ENCODE data around the gene ABHD3. TPM values are rescaled to one million over a fixed set of nuclear protein-coding genes. Genes with fewer than 3 reads are reported as not detected.
"Not testable (repeated sequence)": the region's sequence is repeated elsewhere in the genome, so short reads cannot be mapped to it uniquely, and the experiment has no call there.

The ABHD3 gene
- total RNA-seq, 1 donor from 2014 or later, result 13.7 TPM

DNA sequence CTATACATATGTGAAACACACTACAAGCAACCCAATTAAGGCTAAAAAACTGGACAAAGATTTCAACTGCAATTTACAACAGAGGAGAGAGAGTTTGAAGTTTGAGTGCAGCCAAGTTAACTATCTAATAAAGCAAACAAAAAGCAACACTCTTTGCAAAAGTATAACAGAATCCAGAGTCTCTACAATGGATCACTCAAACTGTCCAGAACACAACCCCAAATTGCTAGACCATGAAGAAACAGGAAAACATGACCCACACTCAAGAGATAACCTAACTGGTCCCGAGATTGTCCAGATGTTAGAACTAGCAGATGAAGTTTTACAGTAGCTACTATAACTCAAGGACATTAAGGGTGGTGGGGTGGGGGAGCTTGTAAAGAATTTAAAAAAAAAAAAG, 14.8 kb downstream of the ABHD3 start:
- Histone ChIP-seq H3K4me3 (ENCODE audit: low read depth, low read length) (no peak overlapping the region), H3K36me3 (ENCODE audit: control insufficient read depth, insufficient read depth, low read length) (no peaks in the 10 kb centered on the region), H3K27me3 (ENCODE audit: control insufficient read depth, insufficient read depth, low read length) (no peaks in the 10 kb centered on the region)
- no peak for DNase-seq (ENCODE audit: low read depth)
- TF ChIP-seq, protein P1, sequence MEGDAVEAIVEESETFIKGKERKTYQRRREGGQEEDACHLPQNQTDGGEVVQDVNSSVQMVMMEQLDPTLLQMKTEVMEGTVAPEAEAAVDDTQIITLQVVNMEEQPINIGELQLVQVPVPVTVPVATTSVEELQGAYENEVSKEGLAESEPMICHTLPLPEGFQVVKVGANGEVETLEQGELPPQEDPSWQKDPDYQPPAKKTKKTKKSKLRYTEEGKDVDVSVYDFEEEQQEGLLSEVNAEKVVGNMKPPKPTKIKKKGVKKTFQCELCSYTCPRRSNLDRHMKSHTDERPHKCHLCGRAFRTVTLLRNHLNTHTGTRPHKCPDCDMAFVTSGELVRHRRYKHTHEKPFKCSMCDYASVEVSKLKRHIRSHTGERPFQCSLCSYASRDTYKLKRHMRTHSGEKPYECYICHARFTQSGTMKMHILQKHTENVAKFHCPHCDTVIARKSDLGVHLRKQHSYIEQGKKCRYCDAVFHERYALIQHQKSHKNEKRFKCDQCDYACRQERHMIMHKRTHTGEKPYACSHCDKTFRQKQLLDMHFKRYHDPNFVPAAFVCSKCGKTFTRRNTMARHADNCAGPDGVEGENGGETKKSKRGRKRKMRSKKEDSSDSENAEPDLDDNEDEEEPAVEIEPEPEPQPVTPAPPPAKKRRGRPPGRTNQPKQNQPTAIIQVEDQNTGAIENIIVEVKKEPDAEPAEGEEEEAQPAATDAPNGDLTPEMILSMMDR (IDR thresholded peaks at IDR 0.05; ENCODE audit: insufficient read depth, low read length, poor library complexity, severe bottlenecking), result no peak

DNA sequence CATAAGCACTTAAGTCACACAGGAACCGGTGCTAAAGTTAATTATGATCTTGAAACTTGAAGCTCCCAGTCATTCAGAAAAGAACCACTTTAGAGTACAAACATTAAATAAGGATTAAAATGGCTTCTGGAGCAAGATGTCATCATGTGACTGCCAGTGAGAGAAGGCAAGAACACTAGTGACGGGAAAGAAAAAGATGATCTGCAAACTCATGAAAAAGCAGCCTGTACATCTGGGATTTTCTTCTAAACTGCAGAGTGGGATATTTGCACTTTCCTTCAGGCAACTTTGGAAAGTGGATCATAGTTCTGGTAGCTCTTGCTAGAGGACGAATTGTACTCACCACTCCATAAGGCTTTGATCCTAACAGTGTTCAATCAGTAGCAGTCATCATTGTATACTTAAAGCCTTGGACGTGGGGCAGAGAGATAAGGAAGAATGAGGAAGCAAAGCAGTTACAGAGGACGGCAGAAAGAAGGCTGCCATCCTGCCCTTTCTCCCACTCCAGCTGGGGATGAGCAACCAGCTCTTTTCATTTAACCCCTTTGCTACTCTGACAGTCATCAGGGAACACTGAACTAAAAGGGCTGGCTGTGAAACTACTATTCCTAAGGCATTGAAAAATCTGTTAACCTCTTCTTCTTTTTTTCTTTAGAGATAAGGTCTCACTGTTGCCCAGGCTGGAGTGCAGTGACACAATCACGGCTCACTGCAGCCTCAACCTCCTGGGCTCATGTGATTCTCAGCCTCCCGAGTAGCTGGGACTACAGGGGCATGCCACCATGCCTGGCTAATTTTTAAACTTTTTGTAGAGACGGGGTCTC, 18.1 kb downstream of the ABHD3 start:
- H3K4me3 ChIP-seq (ENCODE audit: low read depth, low read length), result no peak overlapping the region
- H3K36me3 ChIP-seq (ENCODE audit: control insufficient read depth, insufficient read depth, low read length), result no peaks in the 10 kb centered on the region
- no peak for DNase-seq (ENCODE audit: low read depth)
- TF ChIP-seq, protein P1 (IDR thresholded peaks at IDR 0.05; ENCODE audit: insufficient read depth, low read length, poor library complexity, severe bottlenecking), result no peak
- H3K27me3 ChIP-seq (ENCODE audit: control insufficient read depth, insufficient read depth, low read length), result no peaks in the 10 kb centered on the region

DNA sequence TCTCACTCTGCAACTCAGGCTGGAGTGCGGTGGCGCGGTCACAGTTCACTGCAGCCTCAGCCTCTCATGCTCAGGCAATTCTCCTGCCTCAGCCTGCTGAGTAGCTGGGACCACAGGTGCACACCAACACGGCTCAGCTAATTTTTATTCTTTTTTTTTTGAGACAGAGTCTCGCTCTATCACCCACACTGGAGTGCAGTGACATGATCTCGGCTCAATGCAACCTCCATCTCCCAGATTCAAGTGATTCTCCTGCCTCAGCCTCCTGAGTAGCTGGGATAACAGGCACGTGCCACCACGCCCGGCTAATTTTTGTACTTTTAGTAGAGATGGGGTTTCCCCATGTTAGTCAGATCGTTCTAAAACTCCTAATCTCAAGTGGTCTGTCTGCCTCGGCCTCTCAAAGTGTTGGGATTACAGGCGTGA, 19.0 kb downstream of the ABHD3 start:
- not testable (repeated sequence) for DNase-seq (ENCODE audit: low read depth); H3K27me3 ChIP-seq (ENCODE audit: control insufficient read depth, insufficient read depth, low read length); H3K4me3 ChIP-seq (ENCODE audit: low read depth, low read length); H3K36me3 ChIP-seq (ENCODE audit: control insufficient read depth, insufficient read depth, low read length)

DNA sequence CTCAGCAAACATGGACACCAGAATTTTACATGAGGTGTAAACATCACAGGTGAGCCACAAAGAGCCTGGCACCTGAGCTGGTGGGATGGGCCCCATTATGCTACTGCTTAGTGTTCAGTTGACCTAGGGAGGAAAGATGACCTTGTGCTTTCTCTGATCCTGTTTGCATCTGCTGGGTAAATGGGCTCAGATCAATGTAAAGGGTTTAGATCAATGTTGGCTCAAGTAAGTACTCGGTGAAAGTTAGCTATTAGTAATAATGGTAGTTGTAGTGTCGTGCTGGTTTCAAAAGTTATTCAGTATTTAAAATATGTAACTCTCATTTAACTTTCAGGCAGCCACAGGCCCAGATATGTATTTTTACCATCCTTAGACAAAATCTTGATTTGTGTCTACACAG, 19.8 kb downstream of the ABHD3 start:
- no peak for DNase-seq (ENCODE audit: low read depth)
- Histone ChIP-seq H3K4me3 (ENCODE audit: low read depth, low read length) (no peak overlapping the region), H3K36me3 (ENCODE audit: control insufficient read depth, insufficient read depth, low read length) (no peaks in the 10 kb centered on the region), H3K27me3 (ENCODE audit: control insufficient read depth, insufficient read depth, low read length) (no peaks in the 10 kb centered on the region)
- TF ChIP-seq, protein P1 (IDR thresholded peaks at IDR 0.05; ENCODE audit: insufficient read depth, low read length, poor library complexity, severe bottlenecking), result no peak

DNA sequence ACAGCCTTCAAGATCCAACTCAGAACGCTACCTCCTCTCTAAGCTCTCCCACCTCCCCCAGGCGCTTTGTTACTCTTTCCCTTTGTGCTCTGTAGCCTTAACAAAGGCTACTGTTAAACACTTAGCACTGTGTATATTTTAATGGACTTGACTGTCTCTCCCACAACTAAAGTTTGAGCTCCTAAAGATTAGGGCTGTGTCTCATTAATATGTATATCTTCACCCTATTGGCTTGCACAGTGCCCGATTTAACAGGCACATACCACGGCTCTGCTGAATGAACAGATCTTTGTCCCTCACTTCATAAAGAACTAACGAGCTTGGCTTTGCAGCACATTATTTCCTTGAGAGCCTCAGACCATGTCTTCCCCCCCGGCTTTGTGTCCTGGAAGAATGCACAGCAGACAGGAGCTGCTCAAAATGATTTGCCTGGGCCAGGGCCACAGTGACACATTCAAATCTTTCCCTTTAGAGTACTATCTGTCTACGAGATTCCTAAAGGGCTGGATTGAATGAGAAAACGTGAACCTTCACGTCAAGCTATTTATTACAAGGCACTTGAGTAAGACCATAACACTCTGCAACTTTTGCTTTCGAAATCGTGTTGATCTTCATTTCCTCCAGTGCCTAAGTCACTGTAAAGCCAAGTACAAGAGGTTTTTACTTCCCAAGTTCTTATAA, 22.1 kb downstream of the ABHD3 start:
- TF ChIP-seq, protein P1 (IDR thresholded peaks at IDR 0.05; ENCODE audit: insufficient read depth, low read length, poor library complexity, severe bottlenecking), result no peak
- H3K4me3 ChIP-seq (ENCODE audit: low read depth, low read length), result peak overlapping the region; percentile 18
- DNase-seq (ENCODE audit: low read depth), result peak; percentile 70
- H3K27me3 ChIP-seq (ENCODE audit: control insufficient read depth, insufficient read depth, low read length), result no peaks in the 10 kb centered on the region
- no peaks in the 10 kb centered on the region for H3K36me3 ChIP-seq (ENCODE audit: control insufficient read depth, insufficient read depth, low read length)

DNA sequence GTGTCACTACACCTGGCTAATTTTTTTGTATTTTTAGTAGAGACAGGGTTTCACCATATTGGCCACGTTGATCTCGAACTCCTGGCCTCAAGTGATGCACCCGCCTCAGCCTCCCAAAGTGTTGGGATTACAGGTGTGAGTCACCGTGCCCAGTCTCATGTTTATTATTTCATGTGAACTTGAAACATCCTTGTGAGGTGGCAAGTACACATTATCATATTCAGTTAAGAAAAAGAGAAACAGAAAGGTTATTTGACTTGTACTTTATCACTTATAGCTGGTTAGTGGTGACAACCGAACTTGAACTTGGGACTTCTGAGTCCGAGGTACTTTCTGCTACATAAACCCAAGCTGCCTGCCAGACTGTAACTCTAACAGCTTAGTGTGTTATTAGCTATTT, 24.4 kb downstream of the ABHD3 start:
- no peaks in the 10 kb centered on the region for H3K36me3 ChIP-seq (ENCODE audit: control insufficient read depth, insufficient read depth, low read length)
- TF ChIP-seq, protein P1 (IDR thresholded peaks at IDR 0.05; ENCODE audit: insufficient read depth, low read length, poor library complexity, severe bottlenecking), result no peak
- no peak for DNase-seq (ENCODE audit: low read depth)
- no peaks in the 10 kb centered on the region for H3K27me3 ChIP-seq (ENCODE audit: control insufficient read depth, insufficient read depth, low read length)
- H3K4me3 ChIP-seq (ENCODE audit: low read depth, low read length), result no peak overlapping the region

Data from kidney epithelial cell (primary cell).